H1 (cell line): Measurements from ENCODE around the gene WDR76. TPM values are rescaled to one million over a fixed set of nuclear protein-coding genes. Genes with fewer than 3 reads are reported as not detected.

Experiments used
- TCF12 ChIP-seq: IDR thresholded peaks from 2 replicates; pipeline ENCODE4 v1.6.1; 2011; ENCODE audit warnings: low read depth, mild to moderate bottlenecking, low read length
- polyA plus RNA-seq, 7 experiments: library from polyadenylated mRNA; depleted of rRNA in 3 of 7; stranded (reverse) in 5 of 7; unstranded in 2 of 7; fragments of >200 nt in 5 of 7; fragments of 200-250 nt in 2 of 7; gene quantifications; 1 replicate in 5 of 7; 2 replicates in 1 of 7; 4 replicates in 1 of 7; pipeline versions ENCODE4 v1.2.1 to v1.2.3, GENCODE V29; 2011 to 2013; ENCODE audit warnings: missing spikeins in 2 of 7, mixed read lengths in 2 of 7
- total RNA-seq: library from RNA; stranded (reverse); fragmentation: NEBNext Ultra II Directional; extraction: Animal tissue kit (Norgen Biotek cat#: 25700); gene quantifications from 2 replicates; pipeline ENCODE4 v1.2.1, GENCODE V29; 2021
- TF ChIP-seq, protein P1 (sequence below): fragments of 300-600 bp; sonication (generic); IDR thresholded peaks from 2 replicates; pipeline ENCODE4 v1.7.1; 2012; ENCODE audit warnings: low read length, moderate library complexity, mild to moderate bottlenecking, inconsistent platforms; ENCODE audit not compliant: insufficient replicate concordance

The WDR76 gene
- total and polyA plus RNA-seq, 2 of the 8 experiments (the other 6 are each of a cell fraction or from before 2014, with no cell fraction given) = 4.1 to 18.9 TPM

DNA sequence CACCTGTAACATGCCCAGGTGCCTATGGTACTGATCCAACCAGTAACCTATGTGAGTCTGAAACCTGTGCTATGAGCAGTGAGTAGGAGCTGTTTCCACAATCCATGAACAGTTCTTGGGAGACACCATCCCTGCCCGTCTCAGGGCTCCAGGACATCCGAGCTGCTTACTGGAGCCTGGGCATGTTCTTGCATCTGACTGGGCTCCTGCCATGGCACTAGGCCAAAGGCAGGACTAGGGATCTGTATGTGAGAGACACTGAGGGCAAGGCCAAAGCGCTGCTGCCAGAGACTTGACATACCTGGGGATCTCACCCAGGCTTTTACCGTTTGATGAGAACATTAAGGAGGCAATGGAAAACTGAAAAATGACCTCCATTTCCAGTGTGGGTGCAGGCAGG, 59.8 kb downstream of the WDR76 start (continued):
- TF ChIP-seq, protein P1, sequence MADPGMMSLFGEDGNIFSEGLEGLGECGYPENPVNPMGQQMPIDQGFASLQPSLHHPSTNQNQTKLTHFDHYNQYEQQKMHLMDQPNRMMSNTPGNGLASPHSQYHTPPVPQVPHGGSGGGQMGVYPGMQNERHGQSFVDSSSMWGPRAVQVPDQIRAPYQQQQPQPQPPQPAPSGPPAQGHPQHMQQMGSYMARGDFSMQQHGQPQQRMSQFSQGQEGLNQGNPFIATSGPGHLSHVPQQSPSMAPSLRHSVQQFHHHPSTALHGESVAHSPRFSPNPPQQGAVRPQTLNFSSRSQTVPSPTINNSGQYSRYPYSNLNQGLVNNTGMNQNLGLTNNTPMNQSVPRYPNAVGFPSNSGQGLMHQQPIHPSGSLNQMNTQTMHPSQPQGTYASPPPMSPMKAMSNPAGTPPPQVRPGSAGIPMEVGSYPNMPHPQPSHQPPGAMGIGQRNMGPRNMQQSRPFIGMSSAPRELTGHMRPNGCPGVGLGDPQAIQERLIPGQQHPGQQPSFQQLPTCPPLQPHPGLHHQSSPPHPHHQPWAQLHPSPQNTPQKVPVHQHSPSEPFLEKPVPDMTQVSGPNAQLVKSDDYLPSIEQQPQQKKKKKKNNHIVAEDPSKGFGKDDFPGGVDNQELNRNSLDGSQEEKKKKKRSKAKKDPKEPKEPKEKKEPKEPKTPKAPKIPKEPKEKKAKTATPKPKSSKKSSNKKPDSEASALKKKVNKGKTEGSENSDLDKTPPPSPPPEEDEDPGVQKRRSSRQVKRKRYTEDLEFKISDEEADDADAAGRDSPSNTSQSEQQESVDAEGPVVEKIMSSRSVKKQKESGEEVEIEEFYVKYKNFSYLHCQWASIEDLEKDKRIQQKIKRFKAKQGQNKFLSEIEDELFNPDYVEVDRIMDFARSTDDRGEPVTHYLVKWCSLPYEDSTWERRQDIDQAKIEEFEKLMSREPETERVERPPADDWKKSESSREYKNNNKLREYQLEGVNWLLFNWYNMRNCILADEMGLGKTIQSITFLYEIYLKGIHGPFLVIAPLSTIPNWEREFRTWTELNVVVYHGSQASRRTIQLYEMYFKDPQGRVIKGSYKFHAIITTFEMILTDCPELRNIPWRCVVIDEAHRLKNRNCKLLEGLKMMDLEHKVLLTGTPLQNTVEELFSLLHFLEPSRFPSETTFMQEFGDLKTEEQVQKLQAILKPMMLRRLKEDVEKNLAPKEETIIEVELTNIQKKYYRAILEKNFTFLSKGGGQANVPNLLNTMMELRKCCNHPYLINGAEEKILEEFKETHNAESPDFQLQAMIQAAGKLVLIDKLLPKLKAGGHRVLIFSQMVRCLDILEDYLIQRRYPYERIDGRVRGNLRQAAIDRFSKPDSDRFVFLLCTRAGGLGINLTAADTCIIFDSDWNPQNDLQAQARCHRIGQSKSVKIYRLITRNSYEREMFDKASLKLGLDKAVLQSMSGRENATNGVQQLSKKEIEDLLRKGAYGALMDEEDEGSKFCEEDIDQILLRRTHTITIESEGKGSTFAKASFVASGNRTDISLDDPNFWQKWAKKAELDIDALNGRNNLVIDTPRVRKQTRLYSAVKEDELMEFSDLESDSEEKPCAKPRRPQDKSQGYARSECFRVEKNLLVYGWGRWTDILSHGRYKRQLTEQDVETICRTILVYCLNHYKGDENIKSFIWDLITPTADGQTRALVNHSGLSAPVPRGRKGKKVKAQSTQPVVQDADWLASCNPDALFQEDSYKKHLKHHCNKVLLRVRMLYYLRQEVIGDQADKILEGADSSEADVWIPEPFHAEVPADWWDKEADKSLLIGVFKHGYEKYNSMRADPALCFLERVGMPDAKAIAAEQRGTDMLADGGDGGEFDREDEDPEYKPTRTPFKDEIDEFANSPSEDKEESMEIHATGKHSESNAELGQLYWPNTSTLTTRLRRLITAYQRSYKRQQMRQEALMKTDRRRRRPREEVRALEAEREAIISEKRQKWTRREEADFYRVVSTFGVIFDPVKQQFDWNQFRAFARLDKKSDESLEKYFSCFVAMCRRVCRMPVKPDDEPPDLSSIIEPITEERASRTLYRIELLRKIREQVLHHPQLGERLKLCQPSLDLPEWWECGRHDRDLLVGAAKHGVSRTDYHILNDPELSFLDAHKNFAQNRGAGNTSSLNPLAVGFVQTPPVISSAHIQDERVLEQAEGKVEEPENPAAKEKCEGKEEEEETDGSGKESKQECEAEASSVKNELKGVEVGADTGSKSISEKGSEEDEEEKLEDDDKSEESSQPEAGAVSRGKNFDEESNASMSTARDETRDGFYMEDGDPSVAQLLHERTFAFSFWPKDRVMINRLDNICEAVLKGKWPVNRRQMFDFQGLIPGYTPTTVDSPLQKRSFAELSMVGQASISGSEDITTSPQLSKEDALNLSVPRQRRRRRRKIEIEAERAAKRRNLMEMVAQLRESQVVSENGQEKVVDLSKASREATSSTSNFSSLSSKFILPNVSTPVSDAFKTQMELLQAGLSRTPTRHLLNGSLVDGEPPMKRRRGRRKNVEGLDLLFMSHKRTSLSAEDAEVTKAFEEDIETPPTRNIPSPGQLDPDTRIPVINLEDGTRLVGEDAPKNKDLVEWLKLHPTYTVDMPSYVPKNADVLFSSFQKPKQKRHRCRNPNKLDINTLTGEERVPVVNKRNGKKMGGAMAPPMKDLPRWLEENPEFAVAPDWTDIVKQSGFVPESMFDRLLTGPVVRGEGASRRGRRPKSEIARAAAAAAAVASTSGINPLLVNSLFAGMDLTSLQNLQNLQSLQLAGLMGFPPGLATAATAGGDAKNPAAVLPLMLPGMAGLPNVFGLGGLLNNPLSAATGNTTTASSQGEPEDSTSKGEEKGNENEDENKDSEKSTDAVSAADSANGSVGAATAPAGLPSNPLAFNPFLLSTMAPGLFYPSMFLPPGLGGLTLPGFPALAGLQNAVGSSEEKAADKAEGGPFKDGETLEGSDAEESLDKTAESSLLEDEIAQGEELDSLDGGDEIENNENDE = no peak
- TF ChIP-seq TCF12 = no peak
